Fibroblast of villous mesenchyme (primary cell): ENCODE results near the gene ZNF506. TPM values are rescaled to one million over a fixed set of nuclear protein-coding genes. Genes with fewer than 3 reads are reported as not detected.

Experiments used
- DNase-seq: peaks from one replicate; pipeline ENCODE4 v3.0.0-alpha.2; 2010; ENCODE audit warnings: low read depth
- H3K4me3 ChIP-seq: 2 replicates; pipeline ENCODE4 v1.5.1; 2011; ENCODE audit warnings: low read depth, mild to moderate bottlenecking, low read length
- total RNA-seq: library from RNA; depleted of rRNA; stranded (reverse); fragments of >200 nt; gene quantifications from 2 replicates; pipeline ENCODE4 v1.2.3, GENCODE V29; 2012
- TF ChIP-seq, protein P1 (sequence below): IDR thresholded peaks from 2 replicates; pipeline ENCODE4 v1.5.1; 2012; ENCODE audit warnings: low read depth, mild to moderate bottlenecking, low read length; ENCODE audit not compliant: insufficient read depth

Gene ZNF506
- total RNA-seq, 1 donor = 7.3 TPM

DNA sequence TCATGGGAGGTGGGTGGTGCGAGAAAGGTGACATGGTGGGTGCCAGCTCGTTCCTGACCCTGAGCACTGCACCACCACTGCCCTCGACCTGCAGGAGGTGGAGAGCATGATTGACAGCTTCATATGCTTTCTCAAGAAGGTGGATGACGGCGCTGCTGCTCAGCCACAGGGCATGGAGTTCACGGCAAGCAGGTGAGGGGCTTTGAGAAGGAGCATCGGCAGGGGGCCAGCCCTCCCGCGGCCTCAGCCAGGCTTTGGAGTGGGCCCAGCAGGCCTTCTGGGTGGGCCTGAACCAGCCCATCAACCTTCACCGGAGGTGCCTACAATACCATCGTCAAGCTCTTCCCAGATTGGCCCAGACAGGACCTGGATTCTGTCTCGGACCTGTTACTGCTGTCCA lies 69.7 kb downstream of the ZNF506 start:
- H3K4me3 ChIP-seq = no peak overlapping the region
- TF ChIP-seq, protein P1, sequence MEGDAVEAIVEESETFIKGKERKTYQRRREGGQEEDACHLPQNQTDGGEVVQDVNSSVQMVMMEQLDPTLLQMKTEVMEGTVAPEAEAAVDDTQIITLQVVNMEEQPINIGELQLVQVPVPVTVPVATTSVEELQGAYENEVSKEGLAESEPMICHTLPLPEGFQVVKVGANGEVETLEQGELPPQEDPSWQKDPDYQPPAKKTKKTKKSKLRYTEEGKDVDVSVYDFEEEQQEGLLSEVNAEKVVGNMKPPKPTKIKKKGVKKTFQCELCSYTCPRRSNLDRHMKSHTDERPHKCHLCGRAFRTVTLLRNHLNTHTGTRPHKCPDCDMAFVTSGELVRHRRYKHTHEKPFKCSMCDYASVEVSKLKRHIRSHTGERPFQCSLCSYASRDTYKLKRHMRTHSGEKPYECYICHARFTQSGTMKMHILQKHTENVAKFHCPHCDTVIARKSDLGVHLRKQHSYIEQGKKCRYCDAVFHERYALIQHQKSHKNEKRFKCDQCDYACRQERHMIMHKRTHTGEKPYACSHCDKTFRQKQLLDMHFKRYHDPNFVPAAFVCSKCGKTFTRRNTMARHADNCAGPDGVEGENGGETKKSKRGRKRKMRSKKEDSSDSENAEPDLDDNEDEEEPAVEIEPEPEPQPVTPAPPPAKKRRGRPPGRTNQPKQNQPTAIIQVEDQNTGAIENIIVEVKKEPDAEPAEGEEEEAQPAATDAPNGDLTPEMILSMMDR = no peak
- no peak for DNase-seq

DNA sequence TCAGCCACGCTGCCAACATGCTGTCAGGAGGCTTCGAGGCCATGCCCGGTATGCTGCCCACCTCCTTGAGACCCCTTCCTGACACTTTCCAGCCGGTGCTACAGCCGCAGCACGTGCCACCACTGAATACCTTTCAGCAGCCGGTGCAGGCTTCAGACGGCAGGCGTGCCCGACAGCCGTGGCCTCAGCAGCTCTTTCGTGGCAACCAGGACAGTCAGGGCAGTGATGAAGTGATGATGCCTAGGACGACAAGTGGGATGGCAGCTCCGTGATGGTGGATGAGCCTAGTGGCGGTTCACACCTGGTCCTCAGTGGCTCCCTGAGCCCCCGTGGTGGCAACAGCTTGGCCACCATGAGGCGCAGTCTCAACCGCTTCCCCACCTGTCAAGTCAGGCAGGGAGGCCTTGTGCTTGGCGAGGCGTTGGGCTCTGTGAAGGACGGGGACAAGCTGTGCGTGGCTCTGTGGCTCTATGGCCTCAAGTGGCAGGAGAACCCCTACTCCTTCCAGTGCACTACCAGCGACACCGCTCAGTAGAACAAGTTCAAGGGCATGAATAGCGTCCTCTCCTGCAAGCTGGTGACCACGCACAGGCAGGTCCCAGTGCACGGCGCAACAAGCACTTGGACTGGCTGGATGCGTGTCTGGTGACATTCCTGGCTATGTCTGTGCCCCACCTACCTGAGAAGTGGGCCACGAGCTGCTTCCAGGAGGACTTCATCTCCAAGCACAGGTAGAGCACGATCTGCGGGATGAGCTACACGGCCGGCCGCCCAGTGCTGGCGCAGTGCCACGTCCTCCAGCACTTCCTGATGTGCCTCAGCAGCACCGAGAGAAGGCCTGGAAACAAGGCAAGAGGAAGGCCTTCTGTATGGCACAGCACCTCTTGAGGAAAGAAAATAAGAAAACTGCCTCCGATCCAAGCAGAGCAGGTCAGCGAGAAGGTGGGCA lies 70.4 kb downstream of the ZNF506 start:
- no peak overlapping the region for H3K4me3 ChIP-seq
- DNase-seq = no peak
- TF ChIP-seq, protein P1 = no peak

DNA sequence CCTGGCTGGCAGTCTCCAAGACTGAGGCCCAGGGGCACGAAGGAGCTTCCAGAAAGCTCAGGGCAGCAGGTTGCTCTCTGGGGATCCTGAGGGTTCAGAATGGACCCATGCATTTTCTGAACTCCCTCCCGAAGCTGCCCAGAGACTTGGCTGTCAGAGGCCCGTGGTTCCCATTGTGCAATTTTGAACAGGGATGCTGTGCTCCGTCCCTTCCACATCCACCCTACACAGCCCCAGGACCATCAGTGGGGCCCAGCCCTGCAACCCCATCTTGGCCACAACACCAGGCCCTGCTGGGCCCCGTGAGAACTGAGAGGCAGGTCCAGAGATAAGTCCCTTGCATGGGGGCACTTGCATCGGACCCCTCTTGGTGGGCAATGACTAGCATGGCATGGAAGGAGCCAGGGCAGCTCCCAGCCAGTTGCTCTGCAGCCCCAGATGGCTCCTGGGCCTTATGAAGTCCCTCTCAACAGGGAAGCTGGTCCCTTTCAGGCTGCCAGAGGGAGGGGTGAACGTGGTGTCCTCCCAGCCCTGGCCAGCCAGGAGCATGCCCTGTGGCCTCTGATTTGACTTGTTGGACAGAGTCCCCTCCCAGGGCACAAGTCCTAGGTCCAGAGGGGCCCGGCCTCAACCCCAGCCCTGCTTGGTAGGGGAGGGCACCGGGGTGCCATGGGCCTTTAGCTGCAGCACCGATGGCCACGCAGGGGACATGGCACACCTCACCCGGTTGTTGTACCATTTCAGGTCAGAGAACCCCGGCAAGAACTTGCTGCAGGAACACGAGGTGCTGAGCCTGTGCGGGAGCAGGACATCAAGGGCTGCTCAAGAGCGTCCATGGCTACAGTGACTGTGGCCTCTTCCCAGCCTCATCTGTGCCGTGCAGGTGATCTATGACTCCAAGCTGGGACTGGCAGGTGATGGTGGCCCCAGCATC lies 71.4 kb downstream of the ZNF506 start:
- TF ChIP-seq, protein P1 = no peak
- no peak for DNase-seq
- no peak overlapping the region for H3K4me3 ChIP-seq

DNA sequence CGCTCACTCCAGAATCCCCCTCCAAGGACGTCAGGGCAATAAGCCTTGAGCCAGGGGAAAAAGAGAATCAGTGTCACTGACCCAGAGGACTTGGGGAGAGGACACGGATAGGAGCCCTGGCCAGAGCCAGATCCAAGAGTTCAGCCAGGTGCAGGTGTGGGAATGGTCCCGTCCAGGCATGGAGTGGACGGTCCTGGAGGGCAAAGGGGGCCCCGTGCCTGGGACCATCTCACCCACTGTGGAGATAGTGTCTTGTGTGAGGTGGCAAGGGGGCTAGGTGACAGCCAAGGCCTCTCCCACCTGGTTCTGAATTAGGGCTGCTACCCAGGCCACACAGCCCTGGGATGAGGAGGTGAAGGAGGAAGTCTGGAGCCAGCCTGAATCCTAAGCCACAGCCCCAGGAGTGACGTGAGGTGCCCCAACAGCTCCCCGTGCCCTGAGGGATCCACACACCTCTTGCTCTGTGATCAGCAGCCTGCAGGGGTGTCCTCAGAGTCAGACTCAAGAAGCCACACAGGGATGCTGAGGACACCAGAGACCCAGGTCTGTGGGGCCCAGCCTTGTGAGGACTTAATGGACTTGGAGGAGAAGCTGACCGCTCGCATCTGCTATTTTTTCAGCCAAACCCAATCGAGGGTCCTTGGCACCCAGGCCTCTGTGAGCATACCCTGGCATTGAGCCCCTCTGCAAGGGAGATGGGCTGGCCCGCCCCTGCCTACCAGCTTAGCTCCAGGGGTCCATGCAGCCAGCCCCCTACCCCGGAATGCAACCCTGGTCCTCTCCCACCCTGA lies 72.2 kb downstream of the ZNF506 start:
- TF ChIP-seq, protein P1 = no peak
- no peak overlapping the region for H3K4me3 ChIP-seq
- no peak for DNase-seq

DNA sequence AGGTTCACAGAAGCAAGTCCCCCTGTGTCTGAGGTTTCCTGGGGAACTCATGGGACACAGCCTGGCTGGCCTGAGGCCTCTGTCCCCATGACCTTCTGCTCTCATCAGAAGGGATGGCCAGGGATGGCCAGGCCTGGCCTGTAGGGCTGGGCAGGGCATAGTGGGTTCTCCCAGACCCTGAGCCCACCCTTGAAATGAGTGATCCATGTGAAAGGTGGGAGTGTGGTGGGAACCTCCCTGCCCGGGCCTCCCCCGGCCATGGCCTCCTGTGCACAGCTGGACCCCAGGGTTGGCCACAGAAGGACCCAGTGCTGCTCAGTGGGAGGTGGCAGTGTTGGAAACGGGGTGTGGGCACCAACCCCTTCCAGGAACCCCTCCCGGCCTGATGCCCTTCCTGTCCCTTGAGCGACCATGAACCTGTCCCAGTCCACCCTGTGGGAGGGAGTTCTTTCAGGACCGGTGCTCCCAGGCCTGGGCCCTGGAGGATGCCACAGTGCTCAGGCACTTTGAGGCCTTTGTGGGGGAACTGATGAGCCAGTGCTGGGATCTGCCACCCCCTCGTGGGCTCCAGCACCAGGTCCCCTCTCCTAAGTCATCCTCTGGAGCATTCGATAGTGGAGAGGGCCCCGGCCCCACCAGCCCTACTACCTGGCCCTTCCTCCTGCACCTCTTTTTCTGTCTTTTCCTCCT lies 73.2 kb downstream of the ZNF506 start:
- no peak for DNase-seq
- TF ChIP-seq, protein P1 = no peak
- H3K4me3 ChIP-seq = no peak overlapping the region
